Activated naive CD4-positive, alpha-beta T cell (primary cell): ENCODE measurements around the gene RAD23A.
"Not testable (repeated sequence)": the region's sequence is repeated elsewhere in the genome, so short reads cannot be mapped to it uniquely, and the experiment has no call there.

Experiments used
- DNase-seq, 4 experiments: peaks; one replicate each; lab custom pipeline; 2025; lab: John Stamatoyannopoulos, UW

The RAD23A gene

GRCh38 chr19:12945479-12946091 is at the start of gene RAD23A:
Gene RAD23A, plus strand, starts transcription at chr19:12945862. Its CDS starts 87 bp downstream, at chr19:12945949.
- peak; percentile 94 to 97 (median 96) for DNase-seq

- DNase-seq, result no peak
These were observed 49.2 kb upstream of the RAD23A start for GRCh38 chr19:12896460-12896859.

- DNase-seq, result no peak
These were observed 45.7 kb upstream of the RAD23A start for GRCh38 chr19:12899891-12900518.

- DNase-seq, result no peak
These were observed 38.5 kb upstream of the RAD23A start for GRCh38 chr19:12907166-12907565.

- DNase-seq, result no peak
These were observed 33.1 kb upstream of the RAD23A start for GRCh38 chr19:12912571-12912970.

GRCh38 chr19:12913011-12913561 is 32.6 kb upstream of the RAD23A start:
- DNase-seq, result no peak

DNA sequence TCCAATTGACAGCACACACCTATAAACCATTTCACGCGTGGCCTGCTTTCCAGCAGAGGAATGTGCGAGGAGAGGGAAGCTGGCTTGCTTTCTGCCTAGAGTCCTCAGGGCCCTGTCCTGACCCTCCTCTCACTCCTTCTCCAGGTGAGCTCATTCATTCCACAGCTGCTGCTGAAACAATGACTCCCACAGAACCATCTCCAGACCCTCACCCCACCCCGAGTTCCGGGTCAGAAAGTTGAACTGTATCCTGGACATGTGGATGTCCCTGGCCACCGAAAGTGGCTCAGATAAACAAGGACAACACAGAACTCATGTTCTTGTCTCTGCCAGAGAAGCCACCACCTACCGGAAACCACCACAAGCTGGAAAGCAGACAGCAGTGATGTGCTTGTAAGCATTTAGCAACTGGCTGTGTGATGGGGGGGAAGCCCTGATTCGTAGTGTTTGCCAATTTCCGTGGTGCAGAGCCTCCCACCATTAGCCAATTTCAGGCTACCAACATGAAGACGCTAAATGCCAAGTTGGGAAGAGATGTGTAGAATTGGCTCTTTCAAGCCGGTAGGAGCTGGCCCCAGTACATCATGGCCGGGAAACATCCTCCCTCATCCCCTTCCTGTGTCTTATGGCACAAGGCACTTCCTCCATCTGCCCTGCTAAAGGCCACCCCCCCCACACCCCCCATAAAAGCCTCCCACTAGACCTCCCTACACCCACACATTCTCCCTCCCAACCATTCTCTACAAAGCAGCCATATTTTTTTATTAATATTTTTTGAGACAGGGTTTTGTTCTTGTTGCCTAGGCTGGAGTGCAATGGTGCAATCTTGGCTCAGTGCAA is 31.6 kb upstream of the RAD23A start:
- peak in 2 of 4 experiments; percentile 31 to 58 for DNase-seq

- DNase-seq, result not testable (repeated sequence)
These were observed 29.8 kb upstream of the RAD23A start for GRCh38 chr19:12915860-12916259.

DNA sequence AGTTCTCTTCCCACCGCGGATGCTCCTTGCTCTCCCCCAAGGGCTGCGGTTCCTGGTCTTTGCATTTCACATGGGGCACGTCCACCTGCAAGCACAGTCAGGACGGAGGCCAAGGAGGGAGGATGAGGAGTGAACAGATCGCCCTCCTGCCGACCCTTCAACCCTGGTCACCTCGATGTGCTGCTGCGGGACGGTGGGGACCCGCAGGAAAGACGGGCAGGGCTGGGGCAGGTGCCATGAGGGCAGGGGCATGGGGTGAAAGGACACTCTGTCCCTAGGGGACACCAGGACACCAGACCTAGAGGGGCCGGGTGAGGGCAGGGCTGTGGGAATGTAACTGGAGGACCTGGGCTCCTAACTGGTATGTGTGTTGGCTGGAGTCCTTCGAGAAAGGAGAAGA is 27.4 kb upstream of the RAD23A start:
- DNase-seq, result no peak

DNA sequence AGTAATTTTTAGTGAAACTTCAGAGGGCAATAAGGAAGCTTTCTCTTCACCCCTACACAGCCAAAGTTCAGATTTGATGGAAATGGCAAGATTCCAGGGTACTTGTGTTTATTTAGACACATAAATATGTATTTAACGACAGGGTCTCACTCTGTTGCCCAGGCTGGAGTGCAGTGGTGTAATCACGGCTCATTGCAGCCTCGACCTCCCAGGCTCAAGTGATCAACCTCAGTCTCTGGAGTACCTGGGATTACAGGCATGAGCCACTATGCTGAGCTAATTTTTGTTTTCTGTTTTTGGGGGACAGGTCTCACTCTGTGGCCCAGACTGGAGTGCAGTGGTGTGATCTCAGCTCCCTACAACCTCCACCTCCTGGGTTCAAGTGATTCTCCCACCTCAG is 24.6 kb upstream of the RAD23A start:
- DNase-seq, result no peak

DNA sequence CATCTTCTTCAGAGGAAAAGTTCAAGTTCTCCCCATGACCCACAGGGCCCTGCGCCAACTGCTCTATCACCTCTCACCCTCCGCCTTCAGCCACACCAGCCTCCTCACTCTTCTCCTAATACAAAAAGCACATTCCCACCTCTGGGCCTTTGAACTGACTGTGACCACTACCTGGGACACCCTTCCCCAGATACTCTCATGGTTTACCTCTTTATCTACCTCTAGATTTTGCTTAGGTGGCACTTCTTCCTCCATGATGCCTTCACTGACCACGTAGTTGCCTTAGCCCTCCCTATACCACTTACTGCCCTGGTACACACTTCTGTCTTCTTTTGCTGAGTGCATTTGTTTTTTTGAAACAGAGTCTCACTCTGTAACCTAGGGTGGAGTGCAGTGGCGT is 22.7 kb upstream of the RAD23A start:
- no peak for DNase-seq

DNA sequence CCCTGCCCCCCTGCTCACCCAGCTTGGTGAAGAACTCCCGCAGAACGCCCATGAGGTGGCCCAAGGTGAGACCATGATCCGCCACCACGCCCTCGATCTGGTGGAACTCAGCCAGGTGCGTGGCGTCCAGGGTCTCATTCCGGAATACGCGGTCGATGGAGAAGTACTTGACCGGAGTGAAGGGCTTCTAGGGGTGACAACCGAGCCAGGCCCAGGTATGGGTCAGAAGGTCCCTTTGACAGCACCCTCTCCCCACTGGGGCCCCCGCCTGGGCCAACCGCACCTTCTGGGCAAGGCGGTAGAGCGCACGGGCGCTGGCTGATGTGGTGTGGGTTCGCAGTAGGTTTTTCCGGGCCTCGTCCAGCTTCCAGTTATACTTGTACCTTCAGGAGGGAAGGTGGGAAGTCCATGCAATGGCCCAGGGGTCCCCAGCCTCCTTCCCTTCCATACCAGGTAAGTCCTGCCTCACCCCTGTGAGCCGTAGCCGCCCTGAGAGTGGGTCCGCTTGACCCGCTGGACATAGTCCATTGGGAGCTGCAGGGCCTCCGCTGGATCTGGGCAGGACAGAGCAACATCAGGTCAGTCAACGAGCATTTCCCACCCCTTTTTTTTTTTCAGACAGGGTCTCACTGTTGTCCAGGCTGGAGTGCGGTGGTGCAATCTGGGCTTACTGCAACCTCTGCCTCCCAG is 20.9 kb upstream of the RAD23A start:
- no peak for DNase-seq

DNA sequence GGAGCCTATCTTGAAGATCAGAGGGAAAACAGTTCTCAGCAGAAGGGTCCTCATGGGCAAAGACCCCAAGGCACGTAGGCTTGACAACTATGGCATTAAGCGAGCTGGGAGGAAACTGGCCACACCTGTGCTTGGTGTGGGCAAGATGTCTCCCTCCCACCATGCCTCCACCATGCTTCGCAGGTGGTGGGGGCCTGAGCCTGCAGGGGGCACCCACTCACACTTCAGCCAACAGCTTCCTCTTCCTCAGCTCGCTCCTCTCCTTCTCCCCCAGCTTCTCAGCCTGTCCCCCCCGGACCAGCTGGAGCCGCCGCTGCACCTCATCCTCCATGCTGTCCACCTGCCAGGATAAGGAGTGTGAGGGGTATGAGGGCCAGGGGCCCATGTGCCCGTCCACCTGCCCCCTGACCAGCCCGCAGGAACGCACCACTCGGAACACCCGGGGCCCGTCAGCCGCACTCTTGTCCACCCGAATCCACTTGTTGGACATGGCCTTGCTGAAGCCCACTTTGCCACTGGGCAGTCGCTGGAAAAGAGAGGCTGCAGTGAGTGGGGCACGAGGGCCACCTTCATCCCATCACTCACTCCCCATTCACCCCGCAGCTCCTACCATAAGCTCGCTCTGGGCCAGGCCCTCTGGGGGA is 15.5 kb upstream of the RAD23A start:
- DNase-seq, result no peak

DNA sequence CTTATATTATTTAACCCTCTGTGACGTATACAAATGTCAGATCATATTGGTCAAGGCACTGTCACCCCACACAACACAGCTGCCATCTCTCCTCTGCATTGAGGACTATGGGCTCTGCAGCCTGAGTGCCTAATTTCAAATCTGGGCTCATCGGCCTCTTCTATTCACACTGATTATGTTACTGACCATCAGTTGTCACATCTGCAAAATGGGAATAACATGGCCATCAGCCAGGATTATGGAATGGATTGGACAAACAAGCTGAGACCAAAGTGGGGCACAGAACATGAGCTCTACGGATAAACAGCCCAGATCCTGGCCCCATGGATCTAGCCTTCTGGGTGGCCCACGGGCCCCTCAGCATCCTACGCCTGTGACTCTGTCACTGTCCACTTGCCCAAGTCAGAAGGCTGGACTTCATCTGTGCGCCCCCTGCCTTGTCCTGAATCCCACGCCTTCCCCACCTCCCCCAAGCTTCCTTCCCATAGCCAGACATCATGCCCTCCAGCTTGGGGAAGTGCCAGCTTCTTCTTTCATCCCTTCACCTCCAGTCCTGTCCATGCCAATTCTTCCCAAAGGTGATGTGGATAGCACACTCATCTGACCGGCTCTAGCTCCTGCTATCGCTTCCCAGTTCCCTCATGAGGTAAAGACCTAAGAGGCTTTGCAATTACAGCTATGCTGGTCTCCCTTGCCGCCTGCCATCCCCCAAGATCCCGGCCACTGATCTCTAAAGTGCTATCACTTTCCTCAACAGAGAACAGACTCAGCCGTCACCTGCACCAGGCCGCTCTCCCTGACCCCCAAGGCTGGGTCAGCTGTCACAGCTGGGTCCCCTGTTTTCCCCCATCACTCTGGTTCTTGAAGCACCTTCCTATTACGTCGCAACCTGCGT is 13.0 kb upstream of the RAD23A start:
- DNase-seq, result no peak

DNA sequence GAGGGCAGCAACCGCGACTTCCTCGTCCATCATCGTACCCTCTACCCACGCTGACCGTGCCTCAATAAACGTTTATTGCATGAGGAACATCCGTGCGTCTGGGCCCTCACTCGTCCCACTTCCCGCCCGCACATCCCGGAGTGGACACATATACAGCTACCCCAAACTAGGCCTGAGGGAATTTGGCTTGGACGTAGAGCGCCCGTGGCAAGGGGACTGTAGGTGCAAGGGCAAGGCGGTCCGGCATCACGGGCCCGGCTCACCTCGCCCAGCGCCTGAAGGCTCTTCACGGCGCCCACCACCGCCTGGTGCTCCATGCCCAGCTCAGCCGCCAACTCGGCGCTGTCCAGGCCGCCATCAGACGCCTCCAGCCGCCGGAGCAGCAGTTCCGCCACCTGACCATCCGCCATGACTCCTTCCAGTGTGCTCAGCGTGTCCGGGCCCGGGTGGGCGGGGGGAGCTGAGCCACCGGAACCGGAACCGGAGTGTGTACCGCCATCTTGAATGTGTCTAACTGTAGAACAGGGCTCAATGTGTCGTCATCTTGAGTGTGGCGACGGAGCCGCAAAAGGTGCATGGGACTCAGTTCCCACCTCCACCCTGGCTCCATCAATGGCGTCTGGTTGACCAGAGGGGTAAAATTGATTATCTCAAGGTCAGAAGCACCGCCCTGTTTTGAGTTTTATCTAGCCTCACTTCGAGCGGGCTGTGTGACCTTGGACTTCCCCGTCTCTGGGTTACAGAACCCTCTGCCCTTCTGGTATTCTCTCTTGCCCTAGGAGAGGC is 12.2 kb upstream of the RAD23A start, which contains the start of gene FARSA:
FARSA (minus strand) TSS at position 425 of the 786 bp plus-strand sequence; CDS start at position 410, 15 bp downstream.
- DNase-seq, result peak; percentile 64 to 79 (median 70)

DNA sequence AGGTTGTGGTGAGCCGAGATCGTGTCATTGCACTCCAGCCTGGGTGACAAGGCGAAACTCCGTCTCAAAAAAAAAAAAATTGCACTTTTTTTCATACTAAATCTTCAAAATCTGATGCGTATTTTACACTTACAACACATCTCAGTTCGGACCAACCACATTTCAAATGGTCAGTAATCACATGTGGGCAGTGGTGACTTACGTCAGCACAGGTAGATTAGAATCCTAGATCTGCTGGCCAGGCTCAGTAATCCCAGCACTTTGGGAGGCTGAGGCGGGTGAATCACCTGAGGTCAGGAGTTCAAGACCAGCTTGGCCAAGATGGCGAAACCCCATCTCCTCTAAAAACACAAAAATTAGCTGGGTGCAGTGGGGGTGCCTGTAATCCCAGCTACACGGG is 10.6 kb upstream of the RAD23A start:
- DNase-seq, result no peak

DNA sequence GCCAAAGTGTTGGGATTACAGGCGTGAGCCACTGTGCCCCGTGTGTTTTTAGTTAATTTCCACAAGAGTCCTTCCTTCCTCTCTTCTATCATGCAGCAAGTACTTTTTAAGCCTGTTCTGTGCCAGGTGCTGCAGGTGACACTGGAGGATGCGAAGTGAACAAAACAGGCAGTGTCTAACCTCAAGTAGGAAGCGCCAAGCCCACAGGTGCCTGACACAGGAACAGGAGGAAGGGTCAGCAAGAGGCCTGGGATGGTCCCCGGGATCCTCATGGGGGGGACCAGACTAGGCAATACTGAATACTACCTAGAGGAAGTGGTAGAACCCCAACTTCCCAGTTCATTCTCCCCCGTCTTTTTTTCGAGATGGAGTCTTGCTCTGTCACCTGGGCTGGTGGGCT is 9.1 kb upstream of the RAD23A start:
- no peak for DNase-seq

DNA sequence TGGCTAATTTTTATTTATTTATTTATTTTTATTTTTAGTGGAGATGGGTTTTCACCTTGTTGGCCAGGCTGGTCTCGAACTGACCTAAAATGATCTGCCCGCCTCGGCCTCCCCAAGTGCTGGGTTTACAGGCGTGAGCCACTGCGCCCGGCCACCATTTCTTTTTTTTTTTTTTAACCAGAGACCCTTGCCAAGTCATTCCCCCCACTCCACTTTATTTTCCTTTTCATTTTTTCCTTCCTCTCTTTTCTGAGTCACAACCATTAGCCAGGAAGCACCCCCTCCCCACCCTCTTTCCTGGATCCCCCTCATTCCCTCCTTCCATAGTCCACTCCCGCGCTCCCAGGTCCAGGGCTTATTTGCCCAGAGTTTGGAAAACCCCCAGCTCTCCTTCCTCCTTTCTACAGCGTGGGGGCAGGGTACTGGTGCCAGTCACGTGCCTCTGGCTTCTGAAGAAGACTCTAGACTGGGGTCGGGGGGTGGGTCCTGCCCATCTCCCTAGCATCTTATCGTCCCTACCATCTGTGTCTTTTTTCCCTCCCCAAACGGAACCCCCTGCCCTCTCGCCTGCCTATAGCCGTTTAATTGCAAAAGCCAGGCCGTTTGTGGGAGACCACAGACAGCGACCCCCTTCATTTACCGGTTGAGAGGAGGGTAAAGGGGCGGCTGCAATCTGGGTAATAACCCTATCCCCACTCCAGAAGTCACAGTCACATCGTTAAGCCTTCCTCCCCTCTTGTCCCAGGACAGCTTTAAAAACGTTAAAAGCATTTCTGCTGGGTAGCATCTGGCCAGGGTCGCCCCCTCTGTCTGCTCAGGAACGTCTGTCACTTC is 8.4 kb upstream of the RAD23A start:
- DNase-seq, result no peak
